NCI-H128 (cell line): Measurements from ENCODE around the gene UBE2N.
A peak's percentile ranks its signal among the peaks of the same experiment; 100 is the strongest.

ENCODE experiments used
- DNase-seq: peaks from one replicate; lab custom pipeline; 2025; ENCODE audit not compliant: unreplicated experiment; lab: John Stamatoyannopoulos, UW

Gene UBE2N

GRCh38 chr12:93441617-93442410 lies at the start of gene UBE2N:
Gene UBE2N, minus strand, starts transcription at chr12:93441947. Its CDS starts 63 bp downstream, at chr12:93441884.
- peak; percentile 86 for DNase-seq

GRCh38 chr12:93484315-93484981 lies 42.7 kb upstream of the UBE2N start:
- DNase-seq, result no peak

GRCh38 chr12:93483151-93483807 lies 41.5 kb upstream of the UBE2N start:
- no peak for DNase-seq

- no peak for DNase-seq
Observed at GRCh38 chr12:93482721-93483120, 41.0 kb upstream of the UBE2N start.

GRCh38 chr12:93476555-93476954 lies 34.8 kb upstream of the UBE2N start:
- no peak for DNase-seq

- no peak for DNase-seq
Observed at GRCh38 chr12:93469386-93469785, 27.6 kb upstream of the UBE2N start.

GRCh38 chr12:93468008-93468371 lies 26.2 kb upstream of the UBE2N start:
- no peak for DNase-seq

- DNase-seq, result peak; percentile 87
Observed at GRCh38 chr12:93467351-93468007, 25.7 kb upstream of the UBE2N start, which contains the start of gene MRPL42. Gene MRPL42, plus strand, starts transcription at chr12:93467514. Its CDS starts 1,772 bp downstream, at chr12:93469286.

GRCh38 chr12:93466625-93467350 lies 25.0 kb upstream of the UBE2N start:
- no peak for DNase-seq

GRCh38 chr12:93465841-93466240 lies 24.1 kb upstream of the UBE2N start:
- no peak for DNase-seq

GRCh38 chr12:93461503-93461902 lies 19.8 kb upstream of the UBE2N start:
- DNase-seq, result no peak

GRCh38 chr12:93460902-93461301 lies 19.2 kb upstream of the UBE2N start:
- DNase-seq, result no peak

- DNase-seq, result no peak
Observed at GRCh38 chr12:93460003-93460402, 18.3 kb upstream of the UBE2N start.

- DNase-seq, result no peak
Observed at GRCh38 chr12:93459097-93459496, 17.4 kb upstream of the UBE2N start.

GRCh38 chr12:93456077-93456476 lies 14.3 kb upstream of the UBE2N start:
- no peak for DNase-seq

GRCh38 chr12:93453633-93454032 lies 11.9 kb upstream of the UBE2N start:
- DNase-seq, result no peak

- DNase-seq, result no peak
Observed at GRCh38 chr12:93451423-93452158, 9.8 kb upstream of the UBE2N start.

- DNase-seq, result no peak
Observed at GRCh38 chr12:93449277-93449676, 7.5 kb upstream of the UBE2N start.

GRCh38 chr12:93448796-93449195 lies 7.0 kb upstream of the UBE2N start:
- DNase-seq, result no peak
